Natural killer cell (primary cell): ENCODE data around the gene DUS1L. TPM values are rescaled to one million over a fixed set of nuclear protein-coding genes. Genes with fewer than 3 reads are reported as not detected.

Experiments
- ATAC-seq, 3 donors: fragments of 150-1000 bp in 2 of 3; fragments of 200-7000 bp in 1 of 3; cut with Tn5 transposase; 1 replicate in 1 of 3; 2 replicates in 2 of 3; pipeline ENCODE4 v1.10.0; 2021; ENCODE audit warnings: mild to moderate bottlenecking in 2 of 3, moderate library complexity in 2 of 3
- DNase-seq, 2 donors: peaks; one replicate each; pipeline versions ENCODE4 v3.0.0 to v3.0.0-alpha.2; 2013 to 2021; ENCODE audit warnings: mixed read lengths in 1 of 2
- H3K27ac ChIP-seq: one replicate; pipeline ENCODE4 v1.5.1; 2013; ENCODE audit warnings: mild to moderate bottlenecking, low read length
- H3K27me3 ChIP-seq: one replicate; pipeline ENCODE4 v1.6.1; 2013; ENCODE audit warnings: low read length; ENCODE audit not compliant: control insufficient read depth, insufficient read depth
- H3K36me3 ChIP-seq: one replicate; pipeline ENCODE4 v1.6.1; 2013; ENCODE audit warnings: low read length; ENCODE audit not compliant: control insufficient read depth, insufficient read depth
- H3K4me1 ChIP-seq: one replicate; pipeline ENCODE4 v1.6.1; 2013; ENCODE audit warnings: low read length; ENCODE audit not compliant: control insufficient read depth, insufficient read depth
- H3K4me3 ChIP-seq: one replicate; pipeline ENCODE4 v1.5.1; 2013; ENCODE audit warnings: low read length
- H3K9me3 ChIP-seq: one replicate; pipeline ENCODE4 v1.6.1; 2013; ENCODE audit warnings: low read length; ENCODE audit not compliant: control insufficient read depth, insufficient read depth
- H3K27ac Mint-ChIP-seq, 2 donors: one replicate each; pipeline ENCODE4 v1.8.0; 2022; ENCODE audit warnings: mild to moderate bottlenecking in 2 of 2, mixed read lengths in 2 of 2, moderate library complexity in 1 of 2
- H3K27me3 Mint-ChIP-seq, 2 donors: one replicate each; pipeline ENCODE4 v1.8.0; 2022; ENCODE audit warnings: low read depth in 2 of 2, mixed read lengths in 2 of 2
- H3K36me3 Mint-ChIP-seq: one replicate; pipeline ENCODE4 v1.8.0; 2022; ENCODE audit warnings: mixed read lengths
- H3K4me1 Mint-ChIP-seq, 2 donors: one replicate each; pipeline ENCODE4 v1.8.0; 2022; ENCODE audit warnings: mixed read lengths in 2 of 2
- H3K4me3 Mint-ChIP-seq: one replicate; pipeline ENCODE4 v1.8.0; 2022; ENCODE audit warnings: mild to moderate bottlenecking, moderate library complexity, mixed read lengths
- H3K9me3 Mint-ChIP-seq, 2 donors: one replicate each; pipeline ENCODE4 v1.8.0; 2022; ENCODE audit warnings: mixed read lengths in 2 of 2
- CTCF ChIP-seq: fragments of 200-600 bp; IDR thresholded peaks from one replicate; pipeline ENCODE4 v1.8.0; 2022; ENCODE audit warnings: antibody characterized with exemption
- WGBS: methylation state at CpG from one replicate; pipeline ENCODE4 v1.1.7; 2013; ENCODE audit warnings: missing lambda C conversion rate; ENCODE audit not compliant: insufficient coverage; 5-methylcytosine and 5-hydroxymethylcytosine counted together
- intact Hi-C: fragments of 100-400 bp; cut with micrococcal nuclease; formaldehyde crosslinking; loops from one replicate; pipeline ENCODE4 v1.14.2; 2022
- total RNA-seq, 4 donors: library from RNA; stranded (reverse); fragments of 120-200 nt in 1 of 4; gene quantifications; one replicate each; pipeline versions ENCODE4 v1.2.3 to v1.2.4, GENCODE V29; 2013 to 2022

The DUS1L gene
- total RNA-seq, 3 donors from 2014 or later (not counting 1 experiment from before 2014, with no cell fraction given), result 122 to 144 (median 136) TPM

GRCh38 chr17:82014971-82015310 is 50.7 kb downstream of the DUS1L start:
- H3K27ac Mint-ChIP-seq, result no peak overlapping the region
- DNase-seq, result no peak
- whole genome bisulfite sequencing, result 88% methylated on average over 13 of the region's 13 CpGs
- H3K9me3 ChIP-seq, result no peaks in the 10 kb centered on the region
- intact Hi-C loops, result no loop called here
- no peak overlapping the region for H3K4me3 ChIP-seq
- H3K36me3 ChIP-seq, result no peaks in the 10 kb centered on the region
- no peak overlapping the region for H3K4me3 Mint-ChIP-seq
- ATAC-seq, result no peak
- no peaks in the 10 kb centered on the region for H3K36me3 Mint-ChIP-seq
- TF ChIP-seq CTCF, result no peak
- H3K27ac ChIP-seq, result no peak overlapping the region
- no peaks in the 10 kb centered on the region for H3K4me1 Mint-ChIP-seq
- H3K9me3 Mint-ChIP-seq, result no peaks in the 10 kb centered on the region
- H3K27me3 Mint-ChIP-seq, result no peaks in the 10 kb centered on the region
- H3K4me1 ChIP-seq, result no peaks in the 10 kb centered on the region
- H3K27me3 ChIP-seq, result no peaks in the 10 kb centered on the region

DNA sequence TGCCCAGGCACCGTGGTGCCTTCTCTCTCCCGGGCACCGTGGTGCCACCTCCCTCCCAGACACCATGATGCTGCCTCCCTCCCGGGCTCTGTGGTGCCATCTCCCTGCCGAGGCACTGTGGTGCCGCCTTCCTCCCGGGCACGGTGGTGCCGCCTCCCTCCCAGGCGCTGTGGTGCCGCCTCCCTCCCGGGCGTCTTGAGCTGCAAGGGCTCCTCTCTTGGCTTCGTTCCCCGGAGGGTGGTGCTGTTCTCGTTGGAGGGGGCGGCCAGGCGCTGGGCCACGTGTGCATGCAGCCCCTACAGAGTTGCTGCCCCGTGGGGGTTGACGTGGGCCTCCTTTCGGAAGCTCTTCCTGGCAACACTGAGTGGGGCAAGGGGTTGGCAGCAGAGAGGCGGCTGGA is 51.2 kb downstream of the DUS1L start:
- Histone ChIP-seq H3K4me1 (no peaks in the 10 kb centered on the region), H3K36me3 (no peaks in the 10 kb centered on the region), H3K9me3 (no peaks in the 10 kb centered on the region), H3K4me3 (no peak overlapping the region), H3K27me3 (no peaks in the 10 kb centered on the region), H3K27ac (no peak overlapping the region)
- intact Hi-C loops, result no loop called here
- Mint-ChIP-seq H3K4me3 (no peak overlapping the region), H3K27me3 (no peaks in the 10 kb centered on the region), H3K36me3 (no peaks in the 10 kb centered on the region), H3K4me1 (no peaks in the 10 kb centered on the region), H3K9me3 (no peaks in the 10 kb centered on the region), H3K27ac (no peak overlapping the region)
- WGBS, result 87% methylated on average over 23 of the region's 23 CpGs
- no peak for TF ChIP-seq CTCF
- DNase-seq, result no peak
- ATAC-seq, result no peak

DNA sequence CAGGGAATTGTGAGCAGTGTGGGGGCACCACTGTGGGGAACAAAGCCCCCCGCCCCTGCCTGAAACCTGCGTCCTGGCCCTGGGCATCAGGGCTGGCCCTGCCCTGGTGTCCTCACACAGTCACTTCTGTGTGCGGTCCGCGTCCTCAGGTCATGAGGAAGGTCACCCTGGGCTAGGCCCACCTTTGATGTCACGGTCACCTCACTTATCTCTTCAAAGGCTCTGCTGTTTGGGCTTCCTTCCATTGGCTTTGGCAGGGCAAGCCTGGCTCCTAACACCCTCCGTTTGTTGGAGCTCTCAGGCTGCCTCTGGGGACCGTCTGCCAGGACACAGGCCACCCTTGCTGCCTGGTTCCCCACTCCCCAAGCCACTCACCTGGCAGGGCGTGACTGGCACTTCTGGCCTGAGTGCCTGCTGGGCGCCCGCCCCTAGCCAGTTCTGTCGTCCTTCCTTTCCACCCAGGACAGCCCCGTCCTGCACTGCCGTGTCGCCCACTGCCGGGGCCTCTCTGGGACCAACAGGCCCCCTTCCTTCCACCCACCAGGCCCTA is 51.8 kb downstream of the DUS1L start:
- Histone ChIP-seq H3K9me3 (no peaks in the 10 kb centered on the region), H3K27me3 (no peaks in the 10 kb centered on the region), H3K4me1 (no peaks in the 10 kb centered on the region), H3K27ac (no peak overlapping the region), H3K36me3 (no peaks in the 10 kb centered on the region), H3K4me3 (no peak overlapping the region)
- no peak for TF ChIP-seq CTCF
- no peak for DNase-seq
- Mint-ChIP-seq H3K27me3 (no peaks in the 10 kb centered on the region), H3K27ac (no peak overlapping the region), H3K36me3 (no peaks in the 10 kb centered on the region), H3K9me3 (no peaks in the 10 kb centered on the region), H3K4me3 (no peak overlapping the region), H3K4me1 (no peaks in the 10 kb centered on the region)
- intact Hi-C loops, result no loop called here
- no peak for ATAC-seq
- WGBS, result 93% methylated on average over 16 of the region's 16 CpGs

DNA sequence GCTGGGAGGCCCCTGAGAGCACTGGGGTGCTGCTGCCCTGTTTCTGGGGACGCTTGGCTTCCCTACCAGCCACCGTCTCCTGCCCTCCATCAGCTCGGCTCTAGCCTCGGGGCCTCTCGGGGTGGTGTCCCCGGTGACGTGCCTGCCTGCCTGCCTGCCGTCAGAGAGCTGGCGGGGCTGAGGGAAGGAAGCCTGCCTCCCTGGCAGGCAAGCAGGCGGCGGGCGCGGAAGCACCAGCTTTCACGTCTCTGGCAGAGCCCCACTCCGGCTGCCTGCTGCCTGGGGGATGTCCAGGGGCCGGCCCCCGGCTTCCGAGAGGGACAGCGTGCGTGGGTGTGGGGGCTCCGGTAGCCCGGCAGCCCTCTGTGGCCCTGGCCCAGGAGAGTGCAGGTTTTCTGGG is 52.3 kb downstream of the DUS1L start:
- 65% methylated on average over 22 of the region's 22 CpGs for WGBS
- H3K36me3 ChIP-seq, result no peaks in the 10 kb centered on the region
- no peaks in the 10 kb centered on the region for H3K36me3 Mint-ChIP-seq

More for the DNA sequence above, 52.3 kb downstream of the DUS1L start:
- no peaks in the 10 kb centered on the region for H3K4me1 ChIP-seq
- H3K27ac ChIP-seq, result no peak overlapping the region
- H3K27me3 ChIP-seq, result no peaks in the 10 kb centered on the region
- no peak for TF ChIP-seq CTCF
- H3K27ac Mint-ChIP-seq, result no peak overlapping the region
- H3K4me3 Mint-ChIP-seq, result no peak overlapping the region
- H3K4me1 Mint-ChIP-seq, result no peaks in the 10 kb centered on the region
- no peaks in the 10 kb centered on the region for H3K27me3 Mint-ChIP-seq
- ATAC-seq (no peak), DNase-seq (no peak)
- no peak overlapping the region for H3K4me3 ChIP-seq
- no peaks in the 10 kb centered on the region for H3K9me3 Mint-ChIP-seq
- H3K9me3 ChIP-seq, result no peaks in the 10 kb centered on the region
- intact Hi-C loops, result no loop called here
